Motor neuron (in vitro differentiated cells): Measurements from ENCODE around the gene SCN11A. TPM values are rescaled to one million over a fixed set of nuclear protein-coding genes. Genes with fewer than 3 reads are reported as not detected.

Experiments
- ATAC-seq, 8 experiments: fragments of 200-7000 bp; cut with Tn5 transposase; replicated peaks in 6 of 8; 2 replicates each; pipeline ENCODE4 v1.8.0; 2021; ENCODE audit warnings: mild to moderate bottlenecking in 8 of 8, moderate library complexity in 8 of 8
- H3K27ac ChIP-seq, 2 donors: fragments of 250-450 bp; sonication (Bioruptor Pico); 2 replicates each; pipeline ENCODE4 v1.9.0; 2021; ENCODE audit warnings: antibody characterized with exemption in 2 of 2, mild to moderate bottlenecking in 2 of 2, moderate library complexity in 1 of 2
- H3K4me1 ChIP-seq, 2 donors: fragments of 250-450 bp; sonication (Bioruptor Pico); replicated peaks in 1 of 2; 2 replicates each; pipeline ENCODE4 v1.6.1; 2021; ENCODE audit warnings: antibody characterized with exemption in 2 of 2, mild to moderate bottlenecking in 2 of 2, moderate library complexity in 1 of 2
- H3K4me3 ChIP-seq, 5 donors: fragments of 250-450 bp; sonication (Bioruptor Pico); 2 replicates each; pipeline ENCODE4 v1.9.0; 2021; ENCODE audit warnings: antibody characterized with exemption in 5 of 5, mild to moderate bottlenecking in 5 of 5, moderate library complexity in 4 of 5
- WGBS, 10 experiments: fragments of 450-650 bp; shearing (Covaris generic); methylation state at CpG; one replicate each; pipeline ENCODE4 v1.0.0; 2022; 5-methylcytosine and 5-hydroxymethylcytosine counted together
- in situ Hi-C, 9 experiments: fragments of 400-800 bp; cut with MboI; loops; one replicate each; pipeline ENCODE4 v1.15.0; 2021; ENCODE audit warnings: low sequenced_read_pairs in 9 of 9, low pct_unique_long_range_greater_than_20kb in 2 of 9; ENCODE audit not compliant: unreplicated experiment in 9 of 9
- total RNA-seq, 8 experiments: library from RNA; unstranded; fragments of 300-600 nt; gene quantifications; 2 replicates each; pipeline versions ENCODE4 v1.2.3 to v1.2.4, GENCODE V29; 2022

The SCN11A gene
- 1 to 10 TPM in 1 of 8 experiments, under 1 TPM in 7; 0.27 to 1.2 (median 0.46) TPM for total RNA-seq

DNA sequence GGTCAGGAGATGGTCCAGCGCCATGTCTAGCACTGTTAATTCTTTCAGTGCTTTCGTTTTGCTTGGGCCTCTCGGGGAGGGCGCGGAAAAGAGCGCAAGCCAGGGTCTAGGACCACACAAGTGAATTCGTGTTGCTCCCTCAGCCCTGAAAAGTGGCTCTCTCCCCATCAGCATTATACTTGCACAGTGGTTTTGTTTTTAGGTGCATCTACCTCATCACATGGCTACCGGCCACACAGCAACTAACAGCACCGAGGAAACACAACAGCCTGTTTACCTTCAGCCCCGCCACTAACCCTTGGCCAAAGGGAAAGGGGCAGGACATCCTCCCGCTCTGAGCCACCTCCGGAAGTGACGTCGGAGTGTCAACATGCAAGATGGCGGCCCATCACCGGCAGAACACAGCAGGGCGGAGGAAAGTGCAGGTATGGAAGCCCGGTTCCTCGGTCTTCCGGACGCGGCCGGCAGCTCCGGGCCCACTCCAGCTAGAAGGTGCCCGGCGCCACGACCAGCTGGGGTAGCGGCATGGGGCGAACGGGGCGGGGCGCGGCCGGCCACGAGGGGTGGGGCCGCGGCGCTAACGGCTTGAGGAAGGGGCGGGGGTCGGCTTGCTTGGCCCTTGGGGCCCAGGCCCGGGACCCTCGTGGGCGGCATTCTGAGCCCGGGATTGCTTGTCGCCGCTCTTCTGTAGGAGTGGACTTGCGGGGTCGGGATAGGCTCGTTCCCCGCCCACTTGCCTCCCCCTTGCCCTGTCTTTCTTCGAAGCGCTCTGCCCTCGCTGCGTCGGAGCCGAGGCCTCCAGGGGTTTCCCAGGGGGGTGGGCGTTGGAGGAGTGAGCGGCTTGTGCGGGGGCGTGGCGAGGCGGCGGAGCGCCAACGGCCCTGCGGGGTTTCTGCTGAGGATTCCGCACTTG, at the start of gene SCN11A, which contains the start of gene WDR48:
TSS of gene SCN11A (minus strand) at position 296 of the 913 bp plus-strand sequence. CDS start 101,582 bp downstream, outside the sequence.
TSS of gene WDR48 (plus strand) at position 368 of the 913 bp plus-strand sequence. CDS start at position 378, 10 bp downstream.
- Histone ChIP-seq H3K27ac (peak within 1 kb of the TSS; percentile 97 to 98), H3K4me1 (peaks cover 12 to 15% of the 10 kb centered on the region in 2 donors), H3K4me3 (peak within 1 kb of the TSS; percentile 91 to 95 (median 93))
- peak; percentile 95 to 98 (median 98) for ATAC-seq
- WGBS, 10 experiments: 0 to 18% (median 5%) methylated on average over 1 to 11 of the region's 68 CpGs; no CpG with 5 or more reads in 3 of the 10 experiments
- in situ Hi-C loops: no loop called here

DNA sequence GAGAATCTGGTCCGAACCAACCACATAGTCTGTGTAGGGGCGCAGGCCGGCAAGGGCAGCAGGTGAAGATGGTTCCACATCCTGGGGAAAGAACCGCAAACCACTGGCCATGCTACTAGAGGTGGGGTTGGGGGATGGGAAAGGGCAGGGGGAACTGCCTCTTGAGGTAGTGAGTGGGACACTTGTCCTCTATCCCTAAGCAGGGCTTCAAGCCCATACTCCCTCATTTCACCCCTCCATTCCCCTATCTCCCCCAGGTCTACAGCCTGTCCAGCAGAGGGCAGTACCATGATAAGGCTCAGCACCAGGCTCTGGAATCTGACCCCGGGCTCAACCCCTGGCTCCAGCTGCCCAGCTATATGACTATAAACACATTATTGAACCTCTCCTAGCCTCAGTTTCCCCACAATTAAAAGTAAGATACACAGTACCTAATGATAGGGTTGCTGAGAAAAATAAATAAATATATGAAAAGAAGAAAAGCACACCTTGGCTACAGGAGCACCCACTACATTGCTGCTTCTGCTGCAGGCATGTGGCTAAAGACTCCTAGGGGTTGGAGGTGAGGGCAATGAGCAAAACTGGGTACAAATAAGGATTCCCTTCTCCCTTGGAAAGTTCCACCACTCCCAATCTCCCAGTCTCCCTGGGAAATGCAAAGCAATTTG, 49.4 kb upstream of the SCN11A start:
- WGBS, 10 experiments: 63 to 100% methylated on average over 1 of the region's 5 CpGs; no CpG with 5 or more reads in 8 of the 10 experiments
- Histone ChIP-seq H3K4me1 (peaks cover 7 to 17% of the 10 kb centered on the region in 2 donors), H3K4me3 (no peak overlapping the region), H3K27ac (no peak overlapping the region)
- ATAC-seq: peak in 3 of 8 experiments; percentile 59 to 66 (median 63)
- in situ Hi-C loops: loop anchor here in 1 of 9 experiments (25.0 kb wide), 1 partner anchor 186 kb away; the partner anchor contains the start of gene CX3CR1

DNA sequence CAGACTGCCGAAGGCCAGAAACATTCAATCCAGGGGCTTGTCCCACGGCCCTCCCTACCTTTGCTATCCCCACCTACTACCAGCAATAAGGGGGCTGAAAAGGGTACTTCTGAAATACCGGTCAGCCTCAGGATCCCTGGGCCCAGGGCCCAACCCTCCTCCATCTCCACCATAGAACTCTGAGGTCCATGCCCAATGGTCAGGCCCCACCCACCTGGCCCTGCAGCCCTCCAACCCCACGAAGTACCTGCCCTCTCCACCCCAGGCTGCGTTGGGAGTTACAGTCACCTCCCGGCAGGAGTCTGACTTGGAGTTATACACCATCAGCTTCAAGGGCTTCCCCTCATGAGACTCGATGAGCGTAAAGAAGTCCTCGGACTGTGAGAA, 48.7 kb upstream of the SCN11A start:
- in situ Hi-C loops: loop anchor here in 1 of 9 experiments (25.0 kb wide), 1 partner anchor 187 kb away; the partner anchor contains the start of gene CX3CR1
- 94 to 100% methylated on average over 1 to 2 of the region's 9 CpGs; no CpG with 5 or more reads in 8 of the 10 experiments for WGBS, 10 experiments
- H3K4me3 ChIP-seq: no peak overlapping the region
- ATAC-seq: no peak
- H3K4me1 ChIP-seq: peaks cover under 1 to 11% of the 10 kb centered on the region in 2 donors
- H3K27ac ChIP-seq: no peak overlapping the region

DNA sequence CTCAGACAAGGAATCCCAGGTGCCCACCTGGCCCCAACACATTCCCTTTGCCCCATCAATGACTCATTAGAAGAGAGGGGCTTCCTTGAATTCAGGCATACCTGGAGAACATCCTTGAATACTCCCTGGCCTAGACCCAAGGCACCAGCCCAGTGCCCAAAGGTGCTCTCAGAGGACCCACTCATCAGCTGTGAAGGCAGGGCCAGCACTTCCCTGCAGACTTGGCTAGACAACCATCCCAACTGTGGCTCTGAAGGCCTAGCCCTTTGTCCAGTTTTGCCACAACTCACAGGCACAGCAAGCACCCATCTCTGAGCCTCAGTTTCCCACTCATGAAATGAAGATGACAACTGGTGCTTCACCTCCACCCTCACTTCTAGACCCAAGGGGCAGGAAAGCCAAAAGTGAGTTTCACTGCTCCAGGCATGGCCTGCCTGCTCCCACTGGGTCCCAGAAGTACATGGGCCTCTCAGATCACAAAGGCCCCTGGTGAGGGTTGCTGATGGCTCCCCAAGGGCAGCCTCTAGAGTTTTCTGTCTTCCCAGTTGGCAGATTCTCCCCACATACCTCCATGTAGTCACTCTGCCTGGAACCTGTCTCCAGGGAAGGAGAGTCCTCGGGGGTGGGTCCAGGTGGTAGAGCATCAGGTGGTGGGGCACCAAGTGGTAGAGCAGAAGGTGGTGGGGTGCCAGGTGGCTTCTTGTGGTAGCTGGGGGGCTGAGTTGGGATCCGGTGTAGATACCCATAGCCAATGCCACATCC, 48.2 kb upstream of the SCN11A start:
- WGBS, 10 experiments: 100% methylated on average over 1 of the region's 2 CpGs; no CpG with 5 or more reads in 8 of the 10 experiments
- peaks cover 0 to 6% of the 10 kb centered on the region in 2 donors for H3K4me1 ChIP-seq
- ATAC-seq: no peak
- in situ Hi-C loops: loop anchor here in 1 of 9 experiments (25.0 kb wide), 1 partner anchor 187 kb away; the partner anchor contains the start of gene CX3CR1
- no peak overlapping the region for H3K27ac ChIP-seq
- no peak overlapping the region for H3K4me3 ChIP-seq

DNA sequence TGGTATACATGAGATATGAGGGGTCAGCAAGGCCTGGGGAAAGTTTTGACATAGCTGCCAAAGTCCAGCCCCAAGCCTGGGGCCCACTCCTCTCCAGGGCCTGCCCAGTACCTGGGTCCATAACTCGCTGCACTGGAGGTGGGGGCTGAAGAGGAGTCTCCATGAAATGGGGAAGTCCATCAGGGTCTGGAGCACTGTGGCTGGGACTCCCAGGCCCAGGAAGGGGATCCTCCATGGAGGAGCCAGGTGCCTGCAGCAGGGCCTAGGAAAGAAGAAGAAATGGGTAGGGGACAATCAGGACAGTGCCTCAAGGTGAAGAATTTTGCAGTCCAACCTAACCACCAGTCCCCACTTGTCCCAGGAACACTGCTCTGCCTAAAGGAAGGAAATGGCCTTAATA, 47.5 kb upstream of the SCN11A start:
- no peak for ATAC-seq
- WGBS, 10 experiments: no CpG with 5 or more reads among the region's 1 CpG
- Histone ChIP-seq H3K4me1 (peaks cover 0 to 6% of the 10 kb centered on the region in 2 donors), H3K27ac (no peak overlapping the region), H3K4me3 (no peak overlapping the region)
- in situ Hi-C loops: no loop called here

DNA sequence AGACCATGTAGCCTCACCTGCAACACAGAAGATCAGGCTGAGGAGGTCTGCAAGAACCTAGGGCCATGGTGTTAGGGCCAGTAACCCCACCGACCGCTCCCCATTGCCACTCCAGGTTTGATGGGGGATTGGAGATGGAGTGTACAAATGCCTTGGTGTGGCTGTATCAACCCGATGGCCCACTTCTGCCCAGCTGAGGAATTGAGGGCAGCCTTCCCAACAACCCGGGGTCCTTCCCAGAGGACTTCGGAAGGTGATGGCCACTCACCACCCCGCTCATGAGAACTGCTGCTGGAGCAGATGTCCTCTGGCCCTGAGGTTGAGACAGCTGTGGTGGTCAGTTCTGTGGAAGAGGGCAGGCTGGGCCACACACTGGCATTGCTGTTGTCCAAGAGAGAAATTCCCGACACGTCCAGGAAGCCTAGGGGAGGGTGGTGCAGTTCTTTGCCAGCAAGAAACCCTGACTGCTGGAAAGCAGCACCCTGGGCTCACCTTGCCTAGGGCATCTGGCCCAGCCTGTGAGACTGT, 46.8 kb upstream of the SCN11A start:
- H3K27ac ChIP-seq: no peak overlapping the region
- in situ Hi-C loops: no loop called here
- WGBS, 10 experiments: 95 to 100% (median 100%) methylated on average over 1 to 3 of the region's 8 CpGs; no CpG with 5 or more reads in 5 of the 10 experiments

DNA sequence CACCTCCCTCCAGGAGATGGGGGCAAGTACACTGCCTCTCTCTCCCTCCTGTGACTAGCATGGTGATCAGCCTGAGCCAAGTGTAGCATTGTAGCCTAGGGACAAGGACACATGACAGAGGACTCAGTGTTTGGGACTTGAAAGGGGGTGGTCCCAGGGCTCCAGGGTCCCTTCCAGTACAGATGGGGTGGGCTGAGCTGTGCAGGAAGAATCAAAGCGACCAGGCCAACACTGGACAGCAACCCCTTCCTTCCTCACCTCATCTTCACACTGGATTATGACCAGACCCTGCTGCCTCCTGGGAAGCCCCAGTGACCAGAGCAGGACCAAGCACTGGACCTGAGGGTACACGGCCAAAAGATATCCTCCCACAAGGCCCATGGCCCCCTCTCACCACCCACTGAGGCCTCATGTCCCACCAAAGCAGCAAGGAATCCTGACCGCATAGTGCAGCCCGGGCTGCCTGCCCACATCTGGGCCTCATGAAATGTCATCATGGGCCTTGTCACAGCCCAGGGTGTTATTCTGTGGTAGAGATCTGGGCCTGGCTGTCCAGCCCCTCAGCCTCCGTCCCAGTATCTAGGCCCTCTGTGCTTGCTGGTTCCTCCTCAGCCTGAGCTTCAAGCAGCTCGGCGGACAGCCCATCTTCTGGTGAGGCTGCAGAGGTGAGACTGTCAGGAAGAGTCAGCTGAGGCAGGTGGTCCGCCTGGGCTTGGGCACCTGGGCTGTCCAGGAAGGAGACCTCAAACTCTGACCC, 46.1 kb upstream of the SCN11A start:
- WGBS, 10 experiments: 78 to 100% (median 92%) methylated on average over 1 to 2 of the region's 8 CpGs; no CpG with 5 or more reads in 6 of the 10 experiments
- in situ Hi-C loops: no loop called here
- H3K27ac ChIP-seq: no peak overlapping the region

More for the DNA sequence above, 46.8 kb upstream of the SCN11A start:
- H3K4me3 ChIP-seq: no peak overlapping the region
- H3K4me1 ChIP-seq: peaks cover 0 to 6% of the 10 kb centered on the region in 2 donors
- ATAC-seq: no peak

DNA sequence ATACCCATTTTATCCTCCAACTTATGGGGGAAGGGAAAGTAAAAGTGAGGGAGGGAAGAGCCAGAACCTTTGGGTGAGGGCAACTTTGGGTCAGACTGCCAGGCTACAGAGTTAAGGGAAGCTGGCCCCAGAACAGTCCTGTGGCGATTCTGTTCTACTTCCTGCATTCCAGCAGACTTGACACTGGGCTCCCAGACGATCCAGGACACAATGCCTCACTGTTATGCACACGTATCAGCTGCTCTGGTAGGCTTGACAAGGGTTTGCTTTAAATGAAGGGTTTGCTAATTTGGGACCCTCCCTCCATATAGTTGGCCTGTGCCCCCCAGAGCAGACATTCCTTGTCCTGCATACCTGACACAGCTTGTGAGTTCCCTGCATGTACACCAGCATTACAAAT, 45.0 kb upstream of the SCN11A start:
- H3K4me1 ChIP-seq: peaks cover 0 to 6% of the 10 kb centered on the region in 2 donors
- in situ Hi-C loops: no loop called here
- no peak overlapping the region for H3K4me3 ChIP-seq
- no peak overlapping the region for H3K27ac ChIP-seq
- ATAC-seq: peak in 5 of 8 experiments; percentile 41 to 94 (median 81)
- 0 to 70% (median 20%) methylated on average over 1 to 3 of the region's 3 CpGs; no CpG with 5 or more reads in 5 of the 10 experiments for WGBS, 10 experiments

More for the DNA sequence above, 46.1 kb upstream of the SCN11A start:
- Histone ChIP-seq H3K4me3 (no peak overlapping the region), H3K4me1 (peaks cover 0 to 6% of the 10 kb centered on the region in 2 donors)
- peak in 4 of 8 experiments; percentile 11 to 12 (median 12) for ATAC-seq

DNA sequence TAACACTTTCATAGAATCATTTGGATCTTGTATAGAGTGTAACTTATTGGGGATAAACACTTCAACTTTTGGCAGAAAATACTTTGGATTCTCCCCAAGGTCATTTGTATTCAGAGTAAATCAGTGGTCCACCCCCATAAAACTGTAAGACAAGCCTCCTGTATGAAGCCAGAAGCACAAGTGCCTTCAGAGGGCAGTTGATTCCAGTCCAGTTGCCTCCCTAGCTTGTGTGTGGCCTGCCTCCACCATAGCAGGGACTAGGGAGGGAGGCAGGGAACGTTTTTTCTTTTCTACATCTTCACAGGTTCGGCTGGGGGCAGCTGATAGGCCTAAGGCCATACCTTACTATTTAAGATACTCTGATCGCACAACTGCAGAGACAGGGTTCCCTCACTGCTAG, 44.0 kb upstream of the SCN11A start:
- Histone ChIP-seq H3K4me1 (peaks cover 0 to 6% of the 10 kb centered on the region in 2 donors), H3K27ac (no peak overlapping the region), H3K4me3 (no peak overlapping the region)
- in situ Hi-C loops: no loop called here
- WGBS, 10 experiments: 66 to 100% (median 79%) methylated on average over 1 to 3 of the region's 3 CpGs; no CpG with 5 or more reads in 4 of the 10 experiments
- no peak for ATAC-seq

DNA sequence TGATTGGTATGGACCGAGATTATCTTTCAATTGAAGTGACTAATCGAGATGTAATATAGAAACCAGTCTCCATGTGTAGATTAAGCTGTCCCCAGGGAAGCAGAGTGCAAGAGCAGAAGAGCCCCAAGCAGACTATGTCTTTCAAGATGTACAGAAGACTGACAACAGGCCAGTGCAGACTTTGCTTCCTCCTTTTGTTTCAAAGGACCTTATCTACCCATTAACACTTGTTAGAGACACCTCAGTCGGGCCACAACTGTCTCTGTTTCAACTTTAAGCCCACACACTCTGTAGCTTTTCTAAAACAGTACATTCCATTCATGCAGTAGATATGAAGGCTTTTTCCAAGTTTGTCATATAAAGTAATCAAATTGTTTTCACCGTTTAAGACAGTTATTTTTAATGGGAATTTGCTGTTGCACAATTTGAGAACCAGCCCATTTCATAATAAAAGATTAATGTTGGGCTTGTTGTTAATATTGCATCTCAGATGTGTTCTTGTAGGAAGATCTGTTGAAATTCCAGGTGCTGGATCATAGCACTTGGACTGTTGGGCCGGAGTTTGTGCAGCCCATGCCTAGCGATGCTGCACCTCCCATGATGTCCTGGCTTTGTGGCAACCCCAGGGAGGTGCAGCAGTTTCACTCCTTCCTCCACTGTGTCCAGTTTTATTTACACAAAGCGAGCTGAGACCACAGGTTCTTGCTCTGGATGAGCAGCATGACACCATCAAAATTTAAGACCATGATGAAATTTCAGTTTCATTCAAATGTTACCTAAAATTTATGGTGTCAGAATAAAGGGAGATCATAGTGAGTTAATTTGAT, 43.3 kb upstream of the SCN11A start:
- no peak overlapping the region for H3K4me3 ChIP-seq
- no peak overlapping the region for H3K27ac ChIP-seq
- 56 to 100% (median 94%) methylated on average over 1 to 6 of the region's 7 CpGs for WGBS, 10 experiments
- in situ Hi-C loops: no loop called here
- no peak for ATAC-seq
- peaks cover 0 to 6% of the 10 kb centered on the region in 2 donors for H3K4me1 ChIP-seq

DNA sequence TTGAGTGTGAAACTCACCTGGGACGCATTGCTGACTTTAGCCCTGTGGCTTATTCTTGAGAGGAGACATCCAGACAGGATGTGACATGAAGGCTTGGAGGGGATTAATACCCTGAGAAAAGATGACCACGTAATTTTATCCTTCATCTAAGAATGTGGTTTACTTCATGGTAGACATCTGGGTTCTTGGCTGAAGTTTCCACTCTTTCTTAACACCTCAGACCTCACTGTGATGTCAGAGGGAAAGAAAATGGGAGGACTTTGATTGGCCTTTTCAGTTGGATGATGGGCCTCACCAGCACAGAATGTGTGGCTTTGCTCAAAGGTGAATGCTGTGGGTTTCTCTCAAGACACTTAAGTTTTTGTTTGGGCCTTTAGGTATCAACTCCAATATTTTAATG, 39.2 kb upstream of the SCN11A start:
- 40 to 100% (median 90%) methylated on average over 1 to 2 of the region's 2 CpGs; no CpG with 5 or more reads in 1 of the 10 experiments for WGBS, 10 experiments
- no peaks in the 10 kb centered on the region for H3K4me1 ChIP-seq
- in situ Hi-C loops: no loop called here
- H3K27ac ChIP-seq: no peak overlapping the region
- H3K4me3 ChIP-seq: no peak overlapping the region
- no peak for ATAC-seq
